Neural cell (in vitro differentiated cells): ENCODE results near the gene ZNF415. TPM values are rescaled to one million over a fixed set of nuclear protein-coding genes. Genes with fewer than 3 reads are reported as not detected.
A peak's percentile ranks its signal among the peaks of the same experiment; 100 is the strongest.

Experiments
- H2AFZ ChIP-seq: fragments of 200-600, 300-800 bp; sonication (generic), shearing (Covaris generic); 2 replicates; pipeline ENCODE4 v1.6.0; 2014; ENCODE audit warnings: low read depth, mild to moderate bottlenecking, antibody characterized with exemption, low read length, moderate library complexity
- H3F3A ChIP-seq: fragments of 200-600 bp; shearing (Covaris generic); 2 replicates; pipeline ENCODE4 v1.6.1; 2016; ENCODE audit warnings: mild to moderate bottlenecking, moderate library complexity, mixed read lengths, antibody characterized with exemption, low read length; ENCODE audit not compliant: insufficient read depth, poor library complexity, severe bottlenecking
- H3K27ac ChIP-seq: fragments of 200-600, 300-800 bp; sonication (generic), shearing (Covaris generic); 2 replicates; pipeline ENCODE4 v1.5.1; 2014; ENCODE audit warnings: mild to moderate bottlenecking, low read length, moderate library complexity
- H3K27me3 ChIP-seq: fragments of 300-800, 200-600 bp; sonication (generic), shearing (Covaris generic); 2 replicates; pipeline ENCODE4 v1.6.0; 2014; ENCODE audit warnings: mild to moderate bottlenecking, low read depth, low read length, moderate library complexity; ENCODE audit not compliant: insufficient read depth
- H3K36me3 ChIP-seq: fragments of 300-800, 200-600 bp; sonication (generic), shearing (Covaris generic); 2 replicates; pipeline ENCODE4 v1.5.1; 2014; ENCODE audit warnings: mild to moderate bottlenecking, antibody characterized with exemption, low read length, moderate library complexity; ENCODE audit not compliant: insufficient read depth
- H3K4me2 ChIP-seq: fragments of 300-800, 200-600 bp; sonication (generic), shearing (Covaris generic); 2 replicates; pipeline ENCODE4 v1.6.0; 2014; ENCODE audit warnings: mild to moderate bottlenecking, low read length
- H3K4me3 ChIP-seq: fragments of 300-800, 200-600 bp; sonication (generic), shearing (Covaris generic); 2 replicates; pipeline ENCODE4 v1.5.1; 2014; ENCODE audit warnings: mild to moderate bottlenecking, low read length, moderate library complexity
- H3K79me2 ChIP-seq: fragments of 200-600 bp; shearing (Covaris generic); replicated peaks from 2 replicates; pipeline ENCODE4 v1.6.0; 2014; ENCODE audit warnings: mild to moderate bottlenecking, low read length, moderate library complexity; ENCODE audit not compliant: insufficient read depth
- H3K9ac ChIP-seq: fragments of 300-800, 200-600 bp; sonication (generic), shearing (Covaris generic); 2 replicates; pipeline ENCODE4 v1.6.1; 2016; ENCODE audit warnings: mild to moderate bottlenecking, low read length, mixed read lengths
- H3K9me2 ChIP-seq: fragments of 200-600 bp; shearing (Covaris generic); 2 replicates; pipeline ENCODE4 v1.6.1; 2016; ENCODE audit warnings: mild to moderate bottlenecking, low read length, mixed read lengths; ENCODE audit not compliant: insufficient read depth
- H3K9me3 ChIP-seq: fragments of 200-600, 300-800 bp; sonication (generic), shearing (Covaris generic); 2 replicates; pipeline ENCODE4 v1.6.1; 2016; ENCODE audit warnings: mild to moderate bottlenecking, mixed run types, low read length, moderate library complexity, mixed read lengths
- H4K20me1 ChIP-seq: fragments of 200-600 bp; shearing (Covaris generic); 2 replicates; pipeline ENCODE4 v1.6.1; 2016; ENCODE audit warnings: mild to moderate bottlenecking, mixed run types; ENCODE audit not compliant: insufficient read depth
- EP300 ChIP-seq: fragments of 450-650 bp; conservative IDR thresholded peaks from 2 replicates; pipeline ENCODE4 v1.6.1; 2014; ENCODE audit warnings: antibody characterized with exemption, mild to moderate bottlenecking, moderate library complexity; ENCODE audit not compliant: poor library complexity, severe bottlenecking
- EZH2 ChIP-seq: fragments of 200-600, 300-800 bp; shearing (Covaris generic), sonication (generic); IDR thresholded peaks from 2 replicates; pipeline ENCODE4 v1.6.1; 2014; ENCODE audit warnings: antibody characterized with exemption, low read length, borderline replicate concordance, mild to moderate bottlenecking; ENCODE audit not compliant: insufficient read depth, poor library complexity, severe bottlenecking
- MXI1 ChIP-seq: fragments of 450-650 bp; conservative IDR thresholded peaks from 2 replicates; pipeline ENCODE4 v1.6.1; 2014; ENCODE audit warnings: antibody characterized with exemption, mild to moderate bottlenecking; ENCODE audit not compliant: poor library complexity, severe bottlenecking
- POLR2AphosphoS5 ChIP-seq: IDR thresholded peaks from 2 replicates; pipeline ENCODE4 v1.6.1; 2012
- RAD21 ChIP-seq: fragments of 450-650 bp; conservative IDR thresholded peaks from 2 replicates; pipeline ENCODE4 v1.6.1; 2014; ENCODE audit warnings: antibody characterized with exemption, mild to moderate bottlenecking, moderate library complexity
- SMC3 ChIP-seq: fragments of 450-650 bp; conservative IDR thresholded peaks from 2 replicates; pipeline ENCODE4 v1.6.1; 2014; ENCODE audit warnings: antibody characterized with exemption, mild to moderate bottlenecking, moderate library complexity; ENCODE audit not compliant: poor library complexity
- TAF1 ChIP-seq: IDR thresholded peaks from 2 replicates; pipeline ENCODE4 v1.6.1; 2012; ENCODE audit warnings: low read depth
- polyA plus RNA-seq: library from polyadenylated mRNA; depleted of rRNA; stranded (reverse); fragments of >200 nt; gene quantifications from 2 replicates; pipeline ENCODE4 v1.2.3, GENCODE V29; 2014
- TF ChIP-seq, protein P1 (sequence below): IDR thresholded peaks from 2 replicates; pipeline ENCODE4 v1.6.1; 2012; ENCODE audit warnings: borderline replicate concordance
- TF ChIP-seq, protein P2 (sequence below): fragments of 450-650 bp; IDR thresholded peaks from 2 replicates; pipeline ENCODE4 v1.5.1; 2014; ENCODE audit warnings: antibody characterized with exemption, mild to moderate bottlenecking, moderate library complexity; ENCODE audit not compliant: poor library complexity, severe bottlenecking

ZNF415 gene
- polyA plus RNA-seq, 1 donor from 2014 or later, result 25.9 TPM

DNA sequence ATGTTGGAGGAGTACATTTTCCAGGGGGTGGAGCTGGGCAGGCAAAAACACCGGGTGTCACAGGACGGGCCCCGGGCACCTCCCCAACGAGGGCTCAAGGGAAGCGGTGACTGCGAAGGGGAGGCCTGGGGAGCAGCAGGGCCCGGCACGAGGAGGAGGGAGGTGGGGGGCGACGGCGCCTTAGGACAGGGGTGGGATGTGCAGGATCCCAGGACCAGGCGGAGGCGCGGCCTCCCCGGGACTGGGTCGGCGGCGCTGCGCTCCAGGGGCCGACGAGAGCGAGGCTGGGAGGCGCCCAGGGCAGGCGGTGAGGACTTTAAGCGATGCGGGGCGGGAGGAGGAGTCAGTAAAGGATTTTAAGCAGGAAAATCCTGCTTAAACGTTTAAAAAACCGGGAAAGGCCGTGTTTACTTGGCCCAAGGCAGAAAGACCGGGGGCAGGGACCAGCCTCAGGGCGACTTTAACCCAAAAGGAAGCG is 29.9 kb downstream of the ZNF415 start:
- Histone ChIP-seq H3K79me2 (peaks cover 22% of the 10 kb centered on the region), H3K9ac (peak overlapping the region; percentile 90), H3F3A (no peaks in the 10 kb centered on the region), H4K20me1 (no peaks in the 10 kb centered on the region), H3K27ac (peak overlapping the region; percentile 76), H3K9me2 (no peaks in the 10 kb centered on the region), H3K27me3 (no peaks in the 10 kb centered on the region), H3K4me2 (peak overlapping the region; percentile 88), H3K9me3 (no peaks in the 10 kb centered on the region), H3K4me3 (peak overlapping the region; percentile 94), H3K36me3 (no peaks in the 10 kb centered on the region), H2AFZ (peak overlapping the region; percentile 54)
- TF ChIP-seq TAF1 (peak; percentile 29), EZH2 (no peak), RAD21 (no peak)
- TF ChIP-seq, protein P1, sequence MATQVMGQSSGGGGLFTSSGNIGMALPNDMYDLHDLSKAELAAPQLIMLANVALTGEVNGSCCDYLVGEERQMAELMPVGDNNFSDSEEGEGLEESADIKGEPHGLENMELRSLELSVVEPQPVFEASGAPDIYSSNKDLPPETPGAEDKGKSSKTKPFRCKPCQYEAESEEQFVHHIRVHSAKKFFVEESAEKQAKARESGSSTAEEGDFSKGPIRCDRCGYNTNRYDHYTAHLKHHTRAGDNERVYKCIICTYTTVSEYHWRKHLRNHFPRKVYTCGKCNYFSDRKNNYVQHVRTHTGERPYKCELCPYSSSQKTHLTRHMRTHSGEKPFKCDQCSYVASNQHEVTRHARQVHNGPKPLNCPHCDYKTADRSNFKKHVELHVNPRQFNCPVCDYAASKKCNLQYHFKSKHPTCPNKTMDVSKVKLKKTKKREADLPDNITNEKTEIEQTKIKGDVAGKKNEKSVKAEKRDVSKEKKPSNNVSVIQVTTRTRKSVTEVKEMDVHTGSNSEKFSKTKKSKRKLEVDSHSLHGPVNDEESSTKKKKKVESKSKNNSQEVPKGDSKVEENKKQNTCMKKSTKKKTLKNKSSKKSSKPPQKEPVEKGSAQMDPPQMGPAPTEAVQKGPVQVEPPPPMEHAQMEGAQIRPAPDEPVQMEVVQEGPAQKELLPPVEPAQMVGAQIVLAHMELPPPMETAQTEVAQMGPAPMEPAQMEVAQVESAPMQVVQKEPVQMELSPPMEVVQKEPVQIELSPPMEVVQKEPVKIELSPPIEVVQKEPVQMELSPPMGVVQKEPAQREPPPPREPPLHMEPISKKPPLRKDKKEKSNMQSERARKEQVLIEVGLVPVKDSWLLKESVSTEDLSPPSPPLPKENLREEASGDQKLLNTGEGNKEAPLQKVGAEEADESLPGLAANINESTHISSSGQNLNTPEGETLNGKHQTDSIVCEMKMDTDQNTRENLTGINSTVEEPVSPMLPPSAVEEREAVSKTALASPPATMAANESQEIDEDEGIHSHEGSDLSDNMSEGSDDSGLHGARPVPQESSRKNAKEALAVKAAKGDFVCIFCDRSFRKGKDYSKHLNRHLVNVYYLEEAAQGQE, result no peak

DNA sequence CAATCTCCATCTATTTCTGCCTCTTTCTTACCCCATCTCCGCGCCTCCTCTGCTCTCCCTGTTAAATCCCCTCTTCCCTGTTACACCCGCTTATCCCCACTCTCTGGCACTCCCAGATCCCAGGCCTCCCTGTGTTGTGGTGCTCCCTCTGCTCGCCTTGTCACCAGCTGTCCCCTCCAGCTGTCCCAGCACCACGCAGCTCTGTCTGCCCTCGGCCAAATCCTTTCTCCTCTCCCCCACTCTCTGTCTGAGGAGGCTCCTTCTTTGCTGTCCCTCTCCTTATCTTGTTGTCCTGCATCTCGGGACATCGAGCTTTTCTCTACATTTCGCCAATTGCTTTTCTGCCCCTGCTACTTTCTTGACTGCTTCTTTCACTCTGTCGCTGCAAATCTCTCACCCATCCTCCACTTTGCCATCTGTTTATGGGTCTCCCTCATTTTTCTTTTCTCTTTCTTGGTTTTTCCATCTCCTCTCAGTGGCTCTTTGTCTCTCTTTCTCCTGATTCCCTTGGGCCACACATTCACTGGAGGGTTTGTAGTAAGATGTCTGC is 30.4 kb downstream of the ZNF415 start:
- no peaks in the 10 kb centered on the region for H3K9me2 ChIP-seq
- peak overlapping the region; percentile 90 for H3K9ac ChIP-seq
- peak overlapping the region; percentile 15 for H2AFZ ChIP-seq
- peak overlapping the region; percentile 76 for H3K27ac ChIP-seq
- H3K36me3 ChIP-seq, result no peaks in the 10 kb centered on the region
- peak overlapping the region; percentile 94 for H3K4me3 ChIP-seq
- H3K9me3 ChIP-seq, result no peaks in the 10 kb centered on the region
- TF ChIP-seq EZH2 (no peak), MXI1 (no peak), TAF1 (no peak), SMC3 (no peak), POLR2AphosphoS5 (no peak), EP300 (no peak), RAD21 (no peak)
- TF ChIP-seq, protein P1, result no peak
- TF ChIP-seq, protein P2, sequence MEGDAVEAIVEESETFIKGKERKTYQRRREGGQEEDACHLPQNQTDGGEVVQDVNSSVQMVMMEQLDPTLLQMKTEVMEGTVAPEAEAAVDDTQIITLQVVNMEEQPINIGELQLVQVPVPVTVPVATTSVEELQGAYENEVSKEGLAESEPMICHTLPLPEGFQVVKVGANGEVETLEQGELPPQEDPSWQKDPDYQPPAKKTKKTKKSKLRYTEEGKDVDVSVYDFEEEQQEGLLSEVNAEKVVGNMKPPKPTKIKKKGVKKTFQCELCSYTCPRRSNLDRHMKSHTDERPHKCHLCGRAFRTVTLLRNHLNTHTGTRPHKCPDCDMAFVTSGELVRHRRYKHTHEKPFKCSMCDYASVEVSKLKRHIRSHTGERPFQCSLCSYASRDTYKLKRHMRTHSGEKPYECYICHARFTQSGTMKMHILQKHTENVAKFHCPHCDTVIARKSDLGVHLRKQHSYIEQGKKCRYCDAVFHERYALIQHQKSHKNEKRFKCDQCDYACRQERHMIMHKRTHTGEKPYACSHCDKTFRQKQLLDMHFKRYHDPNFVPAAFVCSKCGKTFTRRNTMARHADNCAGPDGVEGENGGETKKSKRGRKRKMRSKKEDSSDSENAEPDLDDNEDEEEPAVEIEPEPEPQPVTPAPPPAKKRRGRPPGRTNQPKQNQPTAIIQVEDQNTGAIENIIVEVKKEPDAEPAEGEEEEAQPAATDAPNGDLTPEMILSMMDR, result no peak
- peak overlapping the region; percentile 88 for H3K4me2 ChIP-seq
- no peaks in the 10 kb centered on the region for H3K27me3 ChIP-seq
- peaks cover 27% of the 10 kb centered on the region for H3K79me2 ChIP-seq
- no peaks in the 10 kb centered on the region for H4K20me1 ChIP-seq
- H3F3A ChIP-seq, result no peaks in the 10 kb centered on the region
